Lung microvascular endothelial cell (primary cell): ENCODE measurements around the gene PIGBOS1. TPM values are rescaled to one million over a fixed set of nuclear protein-coding genes. Genes with fewer than 3 reads are reported as not detected.
"Not testable (repeated sequence)": the region's sequence is repeated elsewhere in the genome, so short reads cannot be mapped to it uniquely, and the experiment has no call there.

Source experiments
- DNase-seq, 2 donors: peaks; one replicate each; pipeline versions ENCODE4 v3.0.0 to v3.0.0-alpha.2; 2010; ENCODE audit warnings: low read depth in 2 of 2
- total RNA-seq: library from RNA; depleted of rRNA; stranded (reverse); fragments of >200 nt; gene quantifications from 2 replicates; pipeline ENCODE4 v1.2.1, GENCODE V29; 2014

The PIGBOS1 gene
- total RNA-seq, 1 donor from 2014 or later = 7.7 TPM

DNA sequence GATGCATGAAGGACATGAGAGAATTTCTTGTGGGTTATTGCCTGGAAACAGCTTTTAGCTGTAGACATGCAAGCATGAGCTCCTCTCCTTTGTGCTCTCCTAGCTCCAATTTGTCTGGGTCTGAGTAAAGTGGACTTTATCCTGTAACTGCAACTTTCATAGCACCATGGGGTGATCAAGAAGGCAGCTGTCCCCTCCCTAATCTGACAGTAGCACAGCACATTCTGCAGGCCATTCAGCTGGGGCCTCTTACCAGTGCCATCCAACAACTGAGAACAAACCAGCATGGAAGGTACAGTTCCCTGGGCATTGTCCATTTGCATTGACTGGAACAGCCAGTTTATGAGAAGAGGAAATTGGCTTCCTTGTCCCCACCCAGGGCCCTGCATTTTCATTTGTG, 21.6 kb downstream of the PIGBOS1 start:
- no peak for DNase-seq

GRCh38 chr15:55290528-55291057, 28.3 kb downstream of the PIGBOS1 start:
- DNase-seq = peak; percentile 83 to 88

- DNase-seq = peak; percentile 63 to 75
These were observed 29.0 kb downstream of the PIGBOS1 start, which contains the start of gene RAB27A for GRCh38 chr15:55289746-55290527. Gene RAB27A (minus strand): TSS chr15:55289813. CDS start chr15:55234934, 54,879 bp downstream.

DNA sequence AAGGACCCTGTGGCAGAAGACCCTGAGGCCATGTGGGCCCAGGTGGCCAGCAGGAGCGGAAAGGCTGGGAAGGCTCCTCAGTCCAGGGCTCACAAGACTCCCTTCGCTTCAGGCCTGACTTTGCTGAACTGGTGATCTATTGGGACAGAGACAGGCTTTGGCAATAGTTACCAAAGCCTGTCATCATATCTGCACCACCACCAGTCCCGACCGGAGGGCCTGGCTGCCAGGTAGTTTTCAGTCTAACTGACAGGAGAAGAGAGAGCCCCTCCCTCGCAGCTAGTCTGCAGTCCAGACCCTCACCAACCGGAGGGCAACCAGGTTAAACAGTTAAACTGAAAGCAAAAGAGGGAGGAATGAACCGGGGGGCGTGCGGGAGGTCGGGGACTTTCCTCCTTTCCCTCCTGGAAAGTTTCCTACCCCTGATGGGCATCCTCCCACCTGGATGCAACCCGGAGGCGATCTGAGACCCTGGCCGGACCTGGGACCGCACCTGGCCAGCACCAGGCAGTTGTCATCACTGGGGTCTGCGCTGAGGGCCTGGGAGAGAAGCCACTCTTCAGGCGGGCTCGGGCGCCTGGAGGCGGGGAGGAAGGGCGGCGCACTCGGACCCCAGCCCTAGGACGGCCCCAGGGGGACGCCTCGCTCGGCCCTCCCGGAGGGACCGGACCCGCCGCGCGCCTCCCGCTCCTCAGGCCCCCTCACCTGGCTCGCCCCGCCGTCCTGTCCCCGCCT, 29.7 kb downstream of the PIGBOS1 start:
- DNase-seq = peak; percentile 42 to 48

DNA sequence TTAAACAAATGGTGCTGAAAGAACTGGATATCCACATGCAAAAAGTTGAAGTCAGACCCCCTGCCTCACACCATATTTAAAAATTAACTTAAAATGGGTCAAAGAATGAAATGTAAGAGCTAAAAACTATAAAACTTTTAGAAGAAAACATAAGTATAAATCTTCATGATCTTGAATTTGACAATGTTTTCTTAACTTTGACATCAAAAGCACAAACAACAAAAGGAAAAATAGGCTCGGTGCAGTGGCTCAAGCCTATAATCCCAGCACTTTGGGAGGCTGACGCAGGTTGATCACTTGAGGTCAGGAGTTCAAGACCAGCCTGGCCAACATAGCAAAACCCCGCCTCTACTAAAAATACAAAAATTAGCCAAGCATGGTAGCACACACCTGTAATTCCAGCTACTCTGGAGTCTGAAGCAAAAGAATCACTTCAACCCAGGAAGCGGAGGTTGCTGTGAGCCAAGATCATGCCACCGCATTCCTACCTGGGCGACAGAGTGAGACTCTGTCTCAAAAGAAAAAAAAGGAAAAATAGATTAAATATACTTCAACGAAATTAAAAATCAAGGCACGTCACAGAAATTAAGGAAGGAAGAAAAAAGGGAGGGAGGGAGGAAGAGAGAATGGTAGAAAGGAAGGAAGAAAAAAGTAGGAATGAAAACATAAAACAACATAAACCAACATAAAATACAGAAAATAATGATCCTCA, 30.8 kb downstream of the PIGBOS1 start:
- DNase-seq = no peak

DNA sequence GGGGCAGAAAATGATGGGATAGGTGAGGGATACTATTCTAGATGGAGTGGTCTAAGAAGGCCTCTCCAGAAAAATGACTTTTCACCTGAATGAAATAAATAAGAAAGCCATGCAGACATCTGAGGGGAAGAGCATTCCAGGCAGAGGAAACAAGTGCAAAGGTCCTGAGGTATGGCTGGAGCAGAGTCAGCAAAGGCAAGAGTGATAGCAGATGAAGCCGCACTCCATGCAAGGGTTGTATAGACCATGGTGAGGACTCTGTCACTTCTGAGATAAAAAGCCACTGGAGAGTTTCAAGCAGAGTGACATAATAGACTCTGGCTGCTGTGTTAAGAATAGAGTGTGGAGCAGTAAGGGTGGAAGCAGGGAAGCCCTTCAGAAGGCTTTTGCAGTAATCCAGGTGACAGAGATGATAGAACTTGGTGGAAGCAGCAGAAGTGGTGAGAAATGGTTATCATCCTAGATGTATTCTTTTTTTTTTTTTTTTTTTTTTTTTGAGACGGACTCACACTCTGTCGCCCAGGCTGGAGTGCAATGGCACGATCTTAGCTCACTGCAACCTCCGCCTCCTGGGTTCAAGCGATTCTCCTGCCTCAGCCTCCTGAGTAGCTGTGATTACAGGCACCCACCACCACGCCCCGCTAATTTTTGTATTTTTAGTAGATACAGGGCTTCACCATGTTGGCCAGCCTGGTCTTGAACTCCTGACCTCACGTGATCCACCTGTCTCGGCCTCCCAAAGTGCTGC, 32.3 kb downstream of the PIGBOS1 start:
- DNase-seq = not testable (repeated sequence)

DNA sequence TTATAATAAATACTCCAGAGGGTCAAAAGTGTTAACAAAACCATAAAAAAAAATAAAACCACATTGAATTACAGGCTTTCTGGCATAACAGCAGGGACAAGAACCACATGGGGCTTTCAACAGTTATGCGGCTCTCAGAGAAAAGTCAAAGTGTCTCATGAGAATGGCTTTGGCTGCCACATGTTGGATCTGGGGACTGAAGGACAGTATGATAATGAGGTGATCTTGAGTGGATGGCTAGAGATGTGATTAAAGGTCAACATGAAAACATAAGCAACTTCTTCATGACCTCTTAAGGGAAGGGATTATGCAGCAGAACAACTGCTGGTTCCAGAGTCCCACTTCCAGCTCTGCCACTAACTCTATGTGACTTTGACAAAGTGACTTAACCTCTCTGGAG, 34.5 kb downstream of the PIGBOS1 start:
- DNase-seq = no peak

- DNase-seq = peak; percentile 16 to 37
These were observed 35.4 kb downstream of the PIGBOS1 start for GRCh38 chr15:55283379-55284147.

GRCh38 chr15:55282284-55282833, 36.6 kb downstream of the PIGBOS1 start:
- DNase-seq = peak in 1 of 2 donors; percentile 75

DNA sequence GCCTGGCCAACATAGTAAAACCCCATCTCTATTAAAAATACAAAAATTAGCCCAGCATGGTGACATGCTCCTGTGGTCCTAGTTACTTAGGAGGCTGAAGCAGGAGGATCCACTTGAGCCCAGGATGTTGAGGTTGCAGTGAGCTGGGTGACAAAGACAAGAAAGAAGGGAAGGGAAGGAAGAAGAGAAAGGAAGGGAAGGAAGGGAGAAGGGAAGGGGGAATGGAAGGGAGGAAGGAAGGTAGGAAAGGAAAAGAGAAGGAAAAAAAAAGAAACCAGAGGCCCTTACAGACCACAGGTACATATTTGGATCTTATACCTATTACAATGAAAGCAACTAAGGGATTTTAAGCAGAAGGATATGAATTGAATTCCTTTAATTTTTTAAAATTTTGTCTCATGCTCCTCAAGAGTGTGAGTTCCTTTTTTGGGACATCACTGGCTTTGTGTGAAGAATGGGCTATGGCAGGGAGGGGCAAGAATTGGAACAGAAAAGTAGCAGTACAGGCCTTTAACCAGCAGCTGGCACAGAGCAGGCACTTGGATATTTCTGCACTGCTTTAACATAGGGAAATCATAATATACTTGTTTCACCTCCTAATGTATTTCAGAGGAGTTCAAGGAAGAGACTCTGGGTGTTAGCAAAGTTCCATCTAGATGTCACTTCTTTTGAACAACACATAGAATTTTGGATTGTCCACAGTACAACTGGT, 37.2 kb downstream of the PIGBOS1 start:
- DNase-seq = peak in 1 of 2 donors; percentile 7

DNA sequence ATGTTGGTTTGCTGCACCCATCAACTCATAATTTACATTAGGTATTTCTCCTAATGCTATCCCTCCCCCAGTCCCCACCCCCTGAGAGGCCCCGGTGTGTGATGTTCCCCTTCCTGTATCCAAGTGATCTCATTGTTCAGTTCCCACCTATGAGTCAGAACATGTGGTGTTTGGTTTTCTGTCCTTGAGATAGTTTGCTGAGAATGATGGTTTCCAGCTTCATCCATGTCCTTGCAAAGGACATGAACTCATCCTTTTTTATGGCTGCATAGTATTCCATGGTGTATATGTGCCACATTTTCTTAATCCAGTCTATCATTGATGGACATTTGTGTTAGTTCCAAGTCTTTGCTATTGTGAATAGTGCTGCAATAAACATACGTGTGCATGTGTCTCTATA, 38.3 kb downstream of the PIGBOS1 start:
- peak in 1 of 2 donors; percentile 63 for DNase-seq

- DNase-seq = peak; percentile 47 to 96
These were observed 39.1 kb downstream of the PIGBOS1 start for GRCh38 chr15:55279746-55280351.

DNA sequence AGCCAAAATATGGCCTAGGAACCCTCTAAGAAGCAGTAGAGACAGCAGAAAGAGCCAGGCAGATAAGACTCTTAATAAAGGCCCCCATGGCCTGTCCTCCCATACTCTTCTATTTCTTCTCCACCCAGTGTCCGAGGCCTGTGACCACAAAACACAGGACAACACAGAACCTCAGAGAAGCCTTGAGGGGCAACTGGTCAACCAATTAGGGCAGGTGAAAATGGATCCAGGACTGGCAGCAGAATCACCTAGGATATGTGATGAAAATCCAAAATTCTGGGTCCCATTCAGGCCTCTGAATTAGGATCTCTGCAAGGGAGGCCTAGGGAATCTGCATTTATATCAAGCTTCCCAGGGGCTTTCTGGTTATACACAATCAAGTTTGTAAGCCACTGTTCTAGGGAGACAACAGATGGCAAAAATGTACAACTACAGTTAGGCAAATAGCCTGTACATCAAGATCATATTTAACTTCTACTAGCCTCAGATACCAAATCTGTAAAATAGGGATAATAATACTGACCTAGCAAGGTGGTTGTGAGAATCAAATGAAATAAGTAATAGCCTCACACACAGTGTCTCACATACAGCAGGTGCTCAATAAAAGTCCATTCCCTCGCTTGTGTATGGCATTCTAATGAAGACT, 39.7 kb downstream of the PIGBOS1 start:
- no peak for DNase-seq

DNA sequence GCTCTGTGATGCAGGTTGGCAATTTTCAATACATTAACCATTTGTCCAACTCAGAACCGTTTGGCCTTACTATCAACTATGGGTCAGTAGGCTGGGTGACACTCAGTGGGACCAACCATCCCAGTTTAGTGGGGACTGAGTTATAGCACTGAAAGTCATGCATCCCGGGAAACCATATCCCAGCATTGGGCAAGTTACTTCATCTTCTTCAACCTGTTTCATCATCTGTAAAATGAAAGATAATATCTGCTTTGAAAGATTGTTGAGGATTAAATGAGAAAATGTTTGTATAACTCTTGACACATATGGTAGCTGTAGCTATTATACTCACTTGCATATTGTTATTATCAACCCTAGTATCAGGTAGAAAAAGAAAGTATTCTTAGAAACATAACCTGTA, 41.2 kb downstream of the PIGBOS1 start:
- DNase-seq = peak in 1 of 2 donors; percentile 20

DNA sequence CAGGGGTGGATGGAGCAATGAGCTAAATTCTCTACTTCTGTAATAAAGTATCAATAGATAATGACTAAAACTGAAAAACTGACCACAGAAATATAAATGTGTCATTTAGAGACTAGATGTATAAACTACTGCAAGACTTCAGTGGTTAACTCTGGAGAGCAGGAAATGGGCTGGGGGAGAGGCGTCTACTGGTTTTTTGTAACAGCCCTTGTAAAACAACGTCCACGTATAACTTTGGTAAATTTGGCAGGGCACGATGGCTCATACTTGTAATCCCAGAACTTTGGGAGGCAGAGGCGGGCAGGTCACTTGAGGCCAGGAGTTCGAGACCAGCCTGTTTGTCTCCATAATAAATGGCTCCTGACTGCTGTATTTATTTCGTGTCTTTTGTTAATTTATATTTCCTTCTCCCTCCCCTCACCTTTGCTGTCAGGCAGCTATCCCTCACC, 41.8 kb downstream of the PIGBOS1 start:
- DNase-seq = peak in 1 of 2 donors; percentile 25

DNA sequence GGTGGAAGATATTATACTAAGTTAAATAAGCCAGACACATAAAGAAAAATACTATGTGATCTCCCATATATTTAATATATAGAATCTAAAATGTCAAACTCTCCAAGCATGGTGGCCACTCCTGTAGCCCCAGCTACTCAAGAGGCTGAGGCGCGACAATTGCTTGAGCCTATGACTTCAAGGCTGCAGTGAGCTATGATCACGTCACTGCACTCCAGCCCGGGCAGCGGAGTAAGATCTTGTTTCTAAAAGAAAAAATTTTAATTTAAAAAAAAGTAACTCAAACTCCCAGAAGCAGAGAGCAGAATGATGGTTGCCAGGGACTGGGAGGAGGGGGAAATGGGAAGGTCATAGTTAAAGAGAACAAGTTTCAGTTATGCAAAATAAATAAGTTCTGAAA, 42.6 kb downstream of the PIGBOS1 start:
- no peak for DNase-seq

DNA sequence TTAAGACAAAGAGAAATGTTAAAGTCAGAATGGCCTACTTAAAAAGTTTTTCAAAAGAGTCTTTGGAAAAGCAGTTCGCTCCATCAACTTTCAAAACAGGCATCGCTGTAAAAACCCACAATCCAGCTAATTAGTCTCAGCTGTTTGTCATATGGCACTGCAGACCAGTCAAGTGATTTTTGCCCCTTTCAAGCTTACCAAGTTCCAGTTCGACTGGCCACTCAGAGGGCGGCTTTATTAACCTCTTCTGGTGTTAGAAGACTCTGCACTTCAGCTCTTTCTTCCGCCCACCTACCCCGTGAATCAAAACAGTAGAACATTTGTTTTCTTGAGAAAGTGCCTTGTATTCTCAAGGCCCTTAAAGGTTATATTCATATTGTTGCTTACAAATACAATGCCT, 48.6 kb downstream of the PIGBOS1 start:
- no peak for DNase-seq

DNA sequence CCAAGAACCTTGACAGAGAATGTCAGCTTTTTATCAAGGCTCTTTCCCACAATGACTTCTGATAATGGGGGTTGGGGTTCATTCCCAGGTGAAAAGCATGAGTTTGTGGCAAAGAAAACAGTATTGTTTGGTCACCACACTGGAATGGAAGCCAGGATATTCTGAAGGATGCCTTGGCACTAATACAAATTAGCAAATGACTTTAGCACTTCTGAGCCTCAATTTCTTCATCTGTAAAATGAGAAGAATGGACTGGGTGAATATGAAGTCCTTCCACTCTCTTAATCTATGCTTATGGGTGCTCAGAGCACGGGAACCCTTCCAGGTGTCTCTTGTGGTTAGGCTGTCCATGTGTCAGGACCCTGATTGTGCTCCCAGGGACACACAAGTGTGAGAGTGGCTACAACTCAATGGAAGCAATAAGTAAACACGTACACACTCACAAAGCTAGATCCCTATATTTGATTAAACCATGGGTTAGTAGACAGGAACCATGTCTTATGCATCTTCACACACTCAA, 50.7 kb downstream of the PIGBOS1 start:
- no peak for DNase-seq
